K562 (cell line): ENCODE measurements around the gene ZNF83. TPM values are rescaled to one million over a fixed set of nuclear protein-coding genes. Genes with fewer than 3 reads are reported as not detected.

ENCODE experiments used
- CHAMP1 ChIP-seq: fragments of 450-650 bp; IDR thresholded peaks from 2 replicates; pipeline ENCODE4 v1.6.1; 2016; ENCODE audit warnings: mild to moderate bottlenecking
- GTF3C2 ChIP-seq: IDR thresholded peaks from 3 replicates; pipeline ENCODE4 v1.6.1; 2011; ENCODE audit warnings: borderline replicate concordance, mild to moderate bottlenecking, moderate library complexity; ENCODE audit not compliant: insufficient read length; ENCODE audit errors: extremely low read depth
- HSF4 ChIP-seq: fragments of 250-450 bp; sonication (Bioruptor Pico); IDR thresholded peaks from 2 replicates; pipeline ENCODE4 v2.1.2; 2022; ENCODE audit warnings: mild to moderate bottlenecking, moderate library complexity, borderline replicate concordance
- LEF1 ChIP-seq: fragments of 450-650 bp; IDR thresholded peaks from 2 replicates; pipeline ENCODE4 v1.6.1; 2016; ENCODE audit warnings: mild to moderate bottlenecking
- MBD1 ChIP-seq: fragments of 250-450 bp; sonication (Bioruptor Pico); IDR thresholded peaks from 2 replicates; pipeline ENCODE4 v1.8.0; 2022; ENCODE audit warnings: inconsistent platforms
- NR0B1 ChIP-seq: fragments of 450-650 bp; IDR thresholded peaks from one replicate; pipeline ENCODE4 v1.6.1; 2018; ENCODE audit warnings: mild to moderate bottlenecking, moderate library complexity; ENCODE audit not compliant: partially characterized antibody
- NR1H2 ChIP-seq: sonication (generic); formaldehyde crosslinking; IDR thresholded peaks from 2 replicates; pipeline ENCODE4 v1.4.0; 2020; ENCODE audit warnings: mild to moderate bottlenecking, missing genetic modification reagents
- RUNX1 ChIP-seq: sonication (generic); IDR thresholded peaks from 2 replicates; pipeline ENCODE4 v1.6.1; 2016; ENCODE audit warnings: antibody characterized with exemption, low read depth
- SAFB ChIP-seq: fragments of 200-400 bp; formaldehyde crosslinking; IDR thresholded peaks from 2 replicates; pipeline ENCODE4 v1.6.1; 2017; ENCODE audit warnings: low read depth, low read length, borderline replicate concordance
- TFAM ChIP-seq: fragments of 250-450 bp; sonication (Bioruptor Pico); conservative IDR thresholded peaks from 2 replicates; pipeline ENCODE4 v1.5.0; 2021; ENCODE audit warnings: mild to moderate bottlenecking, moderate library complexity
- TSC22D4 ChIP-seq: fragments of 450-650 bp; IDR thresholded peaks from 2 replicates; pipeline ENCODE4 v1.6.1; 2016; ENCODE audit warnings: missing genetic modification characterization, missing biosample characterization, control low read depth
- ZBTB11 ChIP-seq, 3 experiments: fragments of 200-800 bp in 1 of 3; fragments of 250-450 bp in 1 of 3; fragments of 450-650 bp in 1 of 3; sonication (Bioruptor Pico) in 1 of 3; sonication (Bioruptor generic) in 1 of 3; formaldehyde crosslinking in 1 of 3; IDR thresholded peaks; 2 replicates each; pipeline versions ENCODE4 v1.6.1 to v1.8.0; 2016 to 2022; ENCODE audit warnings: mild to moderate bottlenecking in 2 of 3, missing genetic modification characterization in 2 of 3, missing compliant biosample characterization in 1 of 3, moderate library complexity in 1 of 3
- ZNF232 ChIP-seq: sonication (generic); formaldehyde crosslinking; IDR thresholded peaks from 2 replicates; pipeline ENCODE4 v1.8.0; 2022; ENCODE audit warnings: mild to moderate bottlenecking, missing genetic modification reagents
- ZNF263 ChIP-seq: sonication (generic); formaldehyde crosslinking; IDR thresholded peaks from 2 replicates; pipeline ENCODE4 v1.8.0; 2022; ENCODE audit warnings: mild to moderate bottlenecking, missing genetic modification reagents, borderline replicate concordance
- ZNF324 ChIP-seq: fragments of 250-450 bp; sonication (Bioruptor Pico); IDR thresholded peaks from 2 replicates; pipeline ENCODE4 v1.4.0; 2020; ENCODE audit warnings: mild to moderate bottlenecking
- polyA plus RNA-seq, 8 experiments: library from polyadenylated mRNA; depleted of rRNA in 4 of 8; stranded (reverse) in 5 of 8; unstranded in 3 of 8; fragments of >200 nt; fragmentation: Nextera tagmentation in 2 of 8; fragmentation: Illumina TruSeq in 1 of 8; extraction: Ambion mirVana in 2 of 8; extraction: Trizol in 1 of 8; gene quantifications; 2 replicates each; pipeline versions ENCODE4 v1.2.1 to v1.2.3, GENCODE V29; 2011 to 2014; ENCODE audit warnings: inconsistent platforms in 1 of 8, missing spikeins in 1 of 8
- total RNA-seq, 7 experiments: library from RNA; depleted of rRNA in 6 of 7; stranded (reverse); fragments of >200 nt in 6 of 7; fragmentation: Illumina TruSeq in 2 of 7; extraction: Trizol in 2 of 7; gene quantifications; 2 replicates each; pipeline versions ENCODE4 v1.2.1 to v1.2.3, GENCODE V29; 2011 to 2021; ENCODE audit warnings: low replicate concordance in 1 of 7

Gene ZNF83
- total and polyA plus RNA-seq, 9 of the 15 experiments (the other 6 are each of a cell fraction or from before 2014, with no cell fraction given) = 18.6 to 74.3 (median 51.9) TPM

GRCh38 chr19:52566588-52566987 is 71.6 kb downstream of the ZNF83 start (continued):
- TF ChIP-seq ZBTB11 (CRISPR knock-in tag; IDR thresholded peaks at IDR 0.05) = no peak
- TF ChIP-seq TFAM (CRISPR knock-in tag) = no peak
- TF ChIP-seq HSF4 (CRISPR knock-in tag) = no peak
- 0 out of 2 replicates have a peak, but pooled peaks have one; percentile 38 for TF ChIP-seq CHAMP1
- TF ChIP-seq ZNF232 (CRISPR knock-in tag) = no peak
- TF ChIP-seq MBD1 = no peak
- no peak for TF ChIP-seq LEF1
- TF ChIP-seq GTF3C2 = no peak
- no peak for TF ChIP-seq NR0B1
- no peak for TF ChIP-seq NR1H2 (CRISPR knock-in tag)
- TF ChIP-seq ZNF324 (CRISPR knock-in tag) = no peak
- no peak for TF ChIP-seq RUNX1
- TF ChIP-seq SAFB = no peak
- no peak for TF ChIP-seq ZNF263 (CRISPR knock-in tag)
- TF ChIP-seq TSC22D4 = no peak
